Parathyroid adenoma (tissue), 2 donors: ENCODE measurements around the gene USP24.

Experiments
- H2AFZ ChIP-seq: fragments of 300-600 bp; sonication (generic); one replicate; pipeline ENCODE4 v1.7.0; 2017; ENCODE audit warnings: antibody characterized with exemption, mild to moderate bottlenecking
- H3K27ac ChIP-seq: fragments of 300-600 bp; sonication (generic); one replicate; pipeline ENCODE4 v1.7.0; 2017
- H3K27me3 ChIP-seq: fragments of 300-600 bp; sonication (generic); one replicate; pipeline ENCODE4 v1.7.0; 2017; ENCODE audit warnings: low read length; ENCODE audit not compliant: control insufficient read depth, insufficient read depth
- H3K36me3 ChIP-seq: fragments of 300-600 bp; sonication (generic); one replicate; pipeline ENCODE4 v1.7.0; 2017; ENCODE audit warnings: low read length; ENCODE audit not compliant: control insufficient read depth, insufficient read depth
- H3K4me1 ChIP-seq: fragments of 300-600 bp; sonication (generic); one replicate; pipeline ENCODE4 v1.7.0; 2017; ENCODE audit warnings: control low read depth
- H3K4me2 ChIP-seq: fragments of 300-600 bp; sonication (generic); one replicate; pipeline ENCODE4 v1.7.0; 2017; ENCODE audit warnings: low read length
- H3K4me3 ChIP-seq: fragments of 300-600 bp; sonication (generic); one replicate; pipeline ENCODE4 v1.7.0; 2017; ENCODE audit warnings: low read depth, low read length
- H3K79me2 ChIP-seq: fragments of 300-600 bp; sonication (generic); one replicate; pipeline ENCODE4 v1.7.0; 2017; ENCODE audit warnings: control low read depth
- H3K9ac ChIP-seq: fragments of 300-600 bp; sonication (generic); one replicate; pipeline ENCODE4 v1.7.0; 2017; ENCODE audit warnings: mild to moderate bottlenecking
- H3K9me3 ChIP-seq: fragments of 300-600 bp; sonication (generic); one replicate; pipeline ENCODE4 v1.7.0; 2017; ENCODE audit warnings: low read length; ENCODE audit not compliant: control insufficient read depth
- TF ChIP-seq, protein P1 (sequence below): fragments of 300-600 bp; sonication (generic); IDR thresholded peaks from one replicate; pipeline ENCODE4 v1.7.0; 2017; ENCODE audit warnings: antibody characterized with exemption, mild to moderate bottlenecking
- donor health status: primary hyperparathyroidism.

USP24 gene

DNA sequence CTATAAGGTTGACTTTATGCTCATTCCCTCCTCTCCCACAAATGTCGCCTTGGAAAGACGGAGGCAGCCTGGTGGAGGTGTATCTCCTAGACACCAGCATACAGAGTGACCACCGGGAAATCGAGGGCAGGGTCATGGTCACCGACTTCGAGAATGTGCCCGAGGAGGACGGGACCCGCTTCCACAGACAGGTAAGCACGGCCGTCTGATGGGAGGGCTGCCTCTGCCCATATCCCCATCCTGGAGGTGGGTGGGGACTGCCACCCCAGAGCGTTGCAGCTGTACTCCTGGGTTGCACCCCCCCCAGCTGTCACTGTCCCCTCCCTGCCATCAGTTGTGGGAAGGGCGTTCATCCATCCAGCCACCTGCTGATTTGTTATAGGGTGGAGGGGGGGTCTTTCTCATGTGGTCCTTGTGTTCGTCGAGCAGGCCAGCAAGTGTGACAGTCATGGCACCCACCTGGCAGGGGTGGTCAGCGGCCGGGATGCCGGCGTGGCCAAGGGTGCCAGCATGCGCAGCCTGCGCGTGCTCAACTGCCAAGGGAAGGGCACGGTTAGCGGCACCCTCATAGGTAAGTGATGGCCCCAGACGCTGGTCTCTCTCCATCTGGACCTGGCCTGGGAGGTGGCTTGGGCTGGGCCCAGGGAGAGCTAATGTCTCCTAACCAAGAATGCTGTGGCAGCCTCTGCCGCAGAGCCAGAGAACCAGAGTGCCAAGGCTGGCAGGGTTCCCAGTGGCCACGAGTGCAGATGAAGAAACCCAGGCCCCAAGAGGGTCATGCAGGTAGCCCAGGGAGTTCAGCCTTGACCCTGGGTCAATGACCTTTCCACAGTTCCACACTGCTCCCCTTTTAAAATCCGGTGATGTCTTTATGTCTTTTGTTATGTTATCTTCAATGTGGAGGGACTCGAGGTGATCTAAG lies 162.7 kb downstream of the USP24 start:
- no peak overlapping the region for H3K4me2 ChIP-seq
- TF ChIP-seq, protein P1, sequence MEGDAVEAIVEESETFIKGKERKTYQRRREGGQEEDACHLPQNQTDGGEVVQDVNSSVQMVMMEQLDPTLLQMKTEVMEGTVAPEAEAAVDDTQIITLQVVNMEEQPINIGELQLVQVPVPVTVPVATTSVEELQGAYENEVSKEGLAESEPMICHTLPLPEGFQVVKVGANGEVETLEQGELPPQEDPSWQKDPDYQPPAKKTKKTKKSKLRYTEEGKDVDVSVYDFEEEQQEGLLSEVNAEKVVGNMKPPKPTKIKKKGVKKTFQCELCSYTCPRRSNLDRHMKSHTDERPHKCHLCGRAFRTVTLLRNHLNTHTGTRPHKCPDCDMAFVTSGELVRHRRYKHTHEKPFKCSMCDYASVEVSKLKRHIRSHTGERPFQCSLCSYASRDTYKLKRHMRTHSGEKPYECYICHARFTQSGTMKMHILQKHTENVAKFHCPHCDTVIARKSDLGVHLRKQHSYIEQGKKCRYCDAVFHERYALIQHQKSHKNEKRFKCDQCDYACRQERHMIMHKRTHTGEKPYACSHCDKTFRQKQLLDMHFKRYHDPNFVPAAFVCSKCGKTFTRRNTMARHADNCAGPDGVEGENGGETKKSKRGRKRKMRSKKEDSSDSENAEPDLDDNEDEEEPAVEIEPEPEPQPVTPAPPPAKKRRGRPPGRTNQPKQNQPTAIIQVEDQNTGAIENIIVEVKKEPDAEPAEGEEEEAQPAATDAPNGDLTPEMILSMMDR: no peak
- no peaks in the 10 kb centered on the region for H3K27me3 ChIP-seq
- H3K27ac ChIP-seq: no peak overlapping the region
- no peaks in the 10 kb centered on the region for H3K79me2 ChIP-seq
- H3K4me1 ChIP-seq: no peaks in the 10 kb centered on the region
- H3K36me3 ChIP-seq: no peaks in the 10 kb centered on the region
- no peak overlapping the region for H3K4me3 ChIP-seq
- no peak overlapping the region for H2AFZ ChIP-seq
- no peaks in the 10 kb centered on the region for H3K9me3 ChIP-seq
- no peak overlapping the region for H3K9ac ChIP-seq

DNA sequence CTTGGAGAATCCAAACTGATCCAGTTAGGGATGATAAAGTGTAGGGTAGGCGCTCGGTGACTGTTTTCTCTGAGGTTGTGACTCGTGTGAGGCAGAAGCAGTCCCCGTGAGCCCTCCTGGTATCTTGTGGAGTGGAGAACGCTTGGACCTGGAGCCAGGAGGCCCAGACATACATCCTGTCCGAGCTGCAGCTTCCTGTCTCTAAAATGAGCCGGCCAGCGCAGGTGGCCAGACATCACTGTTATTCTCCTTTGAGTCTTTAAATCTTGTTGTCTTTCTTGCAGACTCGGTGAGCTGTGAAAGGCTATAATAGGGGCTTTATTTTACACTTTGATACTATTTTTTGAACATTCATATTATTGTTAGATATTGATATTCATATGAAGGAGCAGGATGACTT lies 163.5 kb downstream of the USP24 start:
- Histone ChIP-seq H3K4me1 (no peaks in the 10 kb centered on the region), H3K4me2 (no peak overlapping the region), H3K27ac (no peak overlapping the region), H3K9ac (no peak overlapping the region), H3K36me3 (no peaks in the 10 kb centered on the region), H3K9me3 (no peaks in the 10 kb centered on the region), H3K4me3 (no peak overlapping the region), H3K27me3 (no peaks in the 10 kb centered on the region), H3K79me2 (no peaks in the 10 kb centered on the region), H2AFZ (no peak overlapping the region)
- TF ChIP-seq, protein P1: no peak

DNA sequence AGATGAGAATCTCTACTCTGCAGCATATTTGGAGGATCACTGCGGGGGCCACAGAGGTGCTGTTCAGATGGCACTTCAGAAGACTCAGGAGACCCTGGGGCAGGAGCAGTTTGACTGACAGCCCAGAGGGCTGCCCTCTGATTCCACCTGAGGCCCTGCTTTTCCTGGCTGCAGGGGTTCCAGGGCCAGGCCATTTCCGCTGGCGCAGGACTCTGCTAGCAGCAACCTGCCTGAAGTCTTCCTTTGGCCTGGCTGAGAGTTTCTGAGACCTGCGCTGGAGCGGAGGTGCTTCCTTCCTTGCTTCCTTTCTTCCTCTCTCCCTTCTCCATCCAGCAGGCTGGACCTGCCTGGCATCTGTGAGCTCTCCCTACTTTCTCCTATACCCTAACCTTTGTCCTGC lies 164.0 kb downstream of the USP24 start:
- no peak overlapping the region for H3K27ac ChIP-seq
- H3K4me1 ChIP-seq: no peaks in the 10 kb centered on the region
- TF ChIP-seq, protein P1: no peak

DNA sequence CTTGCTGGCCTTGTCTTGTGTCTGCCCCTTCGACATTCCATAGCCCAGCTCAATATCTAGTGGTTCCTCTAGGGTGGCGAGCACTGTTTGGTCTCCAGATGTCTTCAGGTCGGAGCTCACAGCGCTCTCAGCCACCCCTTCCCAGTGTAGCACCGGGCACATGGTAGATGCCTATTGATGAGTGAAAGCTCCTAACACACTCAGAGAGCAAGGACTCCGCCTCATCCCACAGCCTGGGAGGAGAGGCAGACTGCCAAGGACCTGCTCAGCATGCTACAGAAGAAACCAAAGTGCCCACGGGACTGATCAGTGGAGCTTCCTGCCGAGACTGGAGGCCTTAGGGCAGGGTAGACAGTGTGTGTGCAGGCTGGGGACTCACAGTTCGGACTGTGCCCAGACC lies 164.9 kb downstream of the USP24 start:
- Histone ChIP-seq H2AFZ (no peak overlapping the region), H3K27me3 (no peaks in the 10 kb centered on the region), H3K4me1 (no peaks in the 10 kb centered on the region), H3K4me2 (no peak overlapping the region), H3K9ac (no peak overlapping the region), H3K36me3 (no peaks in the 10 kb centered on the region), H3K27ac (no peak overlapping the region), H3K9me3 (no peaks in the 10 kb centered on the region), H3K4me3 (no peak overlapping the region), H3K79me2 (no peaks in the 10 kb centered on the region)
- TF ChIP-seq, protein P1: no peak

More for the DNA sequence above, 164.0 kb downstream of the USP24 start:
- Histone ChIP-seq H2AFZ (no peak overlapping the region), H3K9me3 (no peaks in the 10 kb centered on the region), H3K36me3 (no peaks in the 10 kb centered on the region), H3K4me2 (no peak overlapping the region), H3K27me3 (no peaks in the 10 kb centered on the region), H3K9ac (no peak overlapping the region), H3K4me3 (no peak overlapping the region), H3K79me2 (no peaks in the 10 kb centered on the region)

DNA sequence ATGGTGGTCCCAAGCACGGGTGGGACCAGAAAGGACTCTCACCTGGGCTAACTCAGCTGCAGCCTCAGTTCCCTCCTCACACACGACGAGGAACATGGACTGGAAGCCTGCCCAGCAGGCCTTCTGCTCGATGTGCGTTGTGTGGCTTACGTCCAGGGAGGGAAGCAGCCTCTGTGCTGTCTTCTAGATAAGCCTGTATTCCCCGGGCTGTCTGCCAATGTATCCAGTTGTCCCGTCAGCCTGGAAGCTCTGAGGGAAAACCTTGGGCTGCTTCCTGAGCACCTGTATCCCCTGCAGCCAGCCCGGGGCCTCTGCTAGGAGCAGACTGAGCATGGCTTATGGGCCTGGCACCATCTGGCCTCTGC lies 165.3 kb downstream of the USP24 start:
- Histone ChIP-seq H3K27ac (no peak overlapping the region), H3K27me3 (no peaks in the 10 kb centered on the region), H3K9ac (no peak overlapping the region)

More for the DNA sequence above, 165.3 kb downstream of the USP24 start:
- no peaks in the 10 kb centered on the region for H3K9me3 ChIP-seq
- H2AFZ ChIP-seq: no peak overlapping the region
- no peak overlapping the region for H3K4me2 ChIP-seq
- no peaks in the 10 kb centered on the region for H3K4me1 ChIP-seq
- no peaks in the 10 kb centered on the region for H3K79me2 ChIP-seq
- TF ChIP-seq, protein P1: no peak
- no peak overlapping the region for H3K4me3 ChIP-seq
- H3K36me3 ChIP-seq: no peaks in the 10 kb centered on the region
